Epithelial cell of proximal tubule (primary cell): ENCODE measurements around the gene PNPO. TPM values are rescaled to one million over a fixed set of nuclear protein-coding genes. Genes with fewer than 3 reads are reported as not detected.

ENCODE experiments used
- DNase-seq: peaks from one replicate; pipeline ENCODE4 v3.0.0-alpha.2; 2011; ENCODE audit warnings: low read depth
- H3K4me3 ChIP-seq: 2 replicates; pipeline ENCODE4 v1.5.1; 2011; ENCODE audit warnings: low read depth, mild to moderate bottlenecking, low read length
- CTCF ChIP-seq: conservative IDR thresholded peaks from 2 replicates; pipeline ENCODE4 v1.5.1; 2012; ENCODE audit warnings: low read depth, mild to moderate bottlenecking, low read length
- total RNA-seq: library from RNA; depleted of rRNA; stranded (reverse); fragments of >200 nt; gene quantifications from 2 replicates; pipeline ENCODE4 v1.2.3, GENCODE V29; 2015

The PNPO gene
- total RNA-seq, 1 donor from 2014 or later = 39.5 TPM

- TF ChIP-seq CTCF = peak; percentile 13
- no peak overlapping the region for H3K4me3 ChIP-seq
- DNase-seq = no peak
Observed at GRCh38 chr17:47975189-47975822, 33.9 kb downstream of the PNPO start.

- no peak for TF ChIP-seq CTCF
- DNase-seq = no peak
- H3K4me3 ChIP-seq = no peak overlapping the region
Observed at GRCh38 chr17:47975823-47976205, 34.4 kb downstream of the PNPO start.

- TF ChIP-seq CTCF = peak; percentile 79
- H3K4me3 ChIP-seq = no peak overlapping the region
- DNase-seq = no peak
Observed at GRCh38 chr17:47978324-47978723, 37.0 kb downstream of the PNPO start.

GRCh38 chr17:47980541-47980940, 39.2 kb downstream of the PNPO start:
- DNase-seq = no peak
- H3K4me3 ChIP-seq = no peak overlapping the region
- no peak for TF ChIP-seq CTCF

GRCh38 chr17:47981462-47981861, 40.1 kb downstream of the PNPO start:
- no peak overlapping the region for H3K4me3 ChIP-seq
- no peak for DNase-seq
- no peak for TF ChIP-seq CTCF

- no peak overlapping the region for H3K4me3 ChIP-seq
- no peak for DNase-seq
- TF ChIP-seq CTCF = no peak
Observed at GRCh38 chr17:47982091-47982617, 40.8 kb downstream of the PNPO start.

GRCh38 chr17:47982645-47983390, 41.4 kb downstream of the PNPO start:
- DNase-seq = no peak
- H3K4me3 ChIP-seq = no peak overlapping the region
- TF ChIP-seq CTCF = no peak
